ENCODE results near the gene CLIC4.
"Not testable (repeated sequence)": the region's sequence is repeated elsewhere in the genome, so short reads cannot be mapped to it uniquely, and the experiment has no call there.

The CLIC4 gene

GRCh38 chr1:24801176-24801575 lies 55.9 kb downstream of the CLIC4 start:
- no peak for DNase-seq (ENCODE audit: extremely low read depth, low read depth)
- TF ChIP-seq CTCF (IDR thresholded peaks at IDR 0.05; ENCODE audit: low read depth, low read length), result no peak

GRCh38 chr1:24803220-24803619 lies 58.0 kb downstream of the CLIC4 start:
- no peak for DNase-seq (ENCODE audit: extremely low read depth, low read depth)
- no peak for TF ChIP-seq CTCF (IDR thresholded peaks at IDR 0.05; ENCODE audit: low read depth, low read length)

- DNase-seq (ENCODE audit: extremely low read depth, low read depth), result no peak
- TF ChIP-seq CTCF (IDR thresholded peaks at IDR 0.05; ENCODE audit: low read depth, low read length), result no peak
These were observed 58.8 kb downstream of the CLIC4 start for GRCh38 chr1:24803987-24804530.

- DNase-seq (ENCODE audit: extremely low read depth, low read depth), result peak; percentile 18
- TF ChIP-seq CTCF (IDR thresholded peaks at IDR 0.05; ENCODE audit: low read depth, low read length), result no peak
These were observed 60.5 kb downstream of the CLIC4 start for GRCh38 chr1:24805534-24806301.

- no peak for DNase-seq (ENCODE audit: extremely low read depth, low read depth)
- TF ChIP-seq CTCF (IDR thresholded peaks at IDR 0.05; ENCODE audit: low read depth, low read length), result no peak
These were observed 61.3 kb downstream of the CLIC4 start for GRCh38 chr1:24806588-24806987.

- DNase-seq (ENCODE audit: extremely low read depth, low read depth), result not testable (repeated sequence)
These were observed 66.2 kb downstream of the CLIC4 start for GRCh38 chr1:24811494-24811893.

- DNase-seq (ENCODE audit: extremely low read depth, low read depth), result not testable (repeated sequence)
These were observed 75.0 kb downstream of the CLIC4 start for GRCh38 chr1:24820221-24820620.

- DNase-seq (ENCODE audit: extremely low read depth, low read depth), result peak; percentile 12
- TF ChIP-seq CTCF (IDR thresholded peaks at IDR 0.05; ENCODE audit: low read depth, low read length), result no peak
These were observed 77.6 kb downstream of the CLIC4 start for GRCh38 chr1:24822887-24823286.

GRCh38 chr1:24823486-24823885 lies 78.2 kb downstream of the CLIC4 start:
- not testable (repeated sequence) for DNase-seq (ENCODE audit: extremely low read depth, low read depth)

Measured in AG09319 (cell line).